Tibial artery (tissue), 4 donors: ENCODE data around the gene SOCS1.

Source experiments
- DNase-seq, 2 donors: peaks; one replicate each; pipeline ENCODE4 v3.0.0-alpha.2; 2019
- H3K27ac ChIP-seq, 2 donors: fragments of 200-600 bp; sonication (generic) in 1 of 2; 1 replicate in 1 of 2; 2 replicates in 1 of 2; pipeline ENCODE4 v1.5.1; 2018 to 2019; ENCODE audit warnings: mild to moderate bottlenecking in 1 of 2
- H3K27me3 ChIP-seq, 2 donors: fragments of 200-600 bp; sonication (generic) in 1 of 2; one replicate each; pipeline versions ENCODE4 v1.5.1 to v1.6.0; 2016 to 2019
- H3K36me3 ChIP-seq, 3 donors: fragments of 200-600 bp; sonication (generic) in 2 of 3; one replicate each; pipeline ENCODE4 v1.5.1; 2016 to 2019; ENCODE audit warnings: mild to moderate bottlenecking in 2 of 3
- H3K4me1 ChIP-seq, 4 donors: fragments of 200-600 bp; sonication (generic) in 2 of 4; 1 replicate in 3 of 4; 2 replicates in 1 of 4; pipeline ENCODE4 v1.5.1; 2016 to 2019
- H3K4me3 ChIP-seq, 2 donors: fragments of 200-600 bp; sonication (generic) in 1 of 2; 1 replicate in 1 of 2; 2 replicates in 1 of 2; pipeline ENCODE4 v1.5.1; 2018 to 2019; ENCODE audit warnings: mild to moderate bottlenecking in 2 of 2
- H3K9me3 ChIP-seq, 3 donors: fragments of 200-600 bp; sonication (generic) in 1 of 3; one replicate each; pipeline ENCODE4 v1.5.1; 2016 to 2019
- CTCF ChIP-seq, 2 experiments: fragments of 200-600 bp in 1 of 2; fragments of 450-650 bp in 1 of 2; IDR thresholded peaks; one replicate each; pipeline ENCODE4 v1.5.1; 2017 to 2019; ENCODE audit warnings: antibody characterized with exemption in 2 of 2, mild to moderate bottlenecking in 1 of 2, moderate library complexity in 1 of 2
- intact Hi-C: fragments of 100-400 bp; cut with DNase I; formaldehyde crosslinking; loops from one replicate; pipeline ENCODE4 v1.15.0; 2023; ENCODE audit warnings: low total_unique reads

The SOCS1 gene

GRCh38 chr16:11234884-11235702 lies 20.9 kb downstream of the SOCS1 start:
- Histone ChIP-seq H3K9me3 (no peaks in the 10 kb centered on the region), H3K36me3 (no peaks in the 10 kb centered on the region), H3K27me3 (peaks cover 0 to 3% of the 10 kb centered on the region in 2 donors), H3K4me1 (peaks cover 0 to 8% (median 0%) of the 10 kb centered on the region in 4 donors), H3K4me3 (no peak overlapping the region), H3K27ac (no peak overlapping the region)
- no peak for DNase-seq
- intact Hi-C loops: no loop called here
- TF ChIP-seq CTCF (IDR thresholded peaks at IDR 0.05): no peak

GRCh38 chr16:11233727-11234376 lies 22.2 kb downstream of the SOCS1 start:
- no peak overlapping the region for H3K4me3 ChIP-seq
- no peak overlapping the region for H3K27ac ChIP-seq

GRCh38 chr16:11232852-11233726 lies 22.9 kb downstream of the SOCS1 start:
- H3K4me3 ChIP-seq: no peak overlapping the region

More at GRCh38 chr16:11233727-11234376, 22.2 kb downstream of the SOCS1 start:
- Histone ChIP-seq H3K27me3 (peaks cover 0 to 3% of the 10 kb centered on the region in 2 donors), H3K9me3 (no peaks in the 10 kb centered on the region), H3K36me3 (no peaks in the 10 kb centered on the region), H3K4me1 (peaks cover 0 to 9% (median 0%) of the 10 kb centered on the region in 4 donors)
- intact Hi-C loops: no loop called here
- no peak for TF ChIP-seq CTCF (IDR thresholded peaks at IDR 0.05)
- DNase-seq: no peak

GRCh38 chr16:11232302-11232851 lies 23.6 kb downstream of the SOCS1 start:
- intact Hi-C loops: no loop called here
- H3K27me3 ChIP-seq: peaks cover 0 to 3% of the 10 kb centered on the region in 2 donors
- no peak for TF ChIP-seq CTCF (IDR thresholded peaks at IDR 0.05)
- H3K4me1 ChIP-seq: peaks cover 0 to 9% (median 0%) of the 10 kb centered on the region in 4 donors
- no peaks in the 10 kb centered on the region for H3K9me3 ChIP-seq
- no peaks in the 10 kb centered on the region for H3K36me3 ChIP-seq
- no peak for DNase-seq
- no peak overlapping the region for H3K27ac ChIP-seq
- H3K4me3 ChIP-seq: no peak overlapping the region

More at GRCh38 chr16:11232852-11233726, 22.9 kb downstream of the SOCS1 start:
- TF ChIP-seq CTCF (IDR thresholded peaks at IDR 0.05): no peak
- intact Hi-C loops: no loop called here
- H3K36me3 ChIP-seq: no peaks in the 10 kb centered on the region
- no peaks in the 10 kb centered on the region for H3K9me3 ChIP-seq
- H3K27ac ChIP-seq: no peak overlapping the region
- DNase-seq: peak in 1 of 2 donors; percentile 24
- peaks cover 0 to 3% of the 10 kb centered on the region in 2 donors for H3K27me3 ChIP-seq
- H3K4me1 ChIP-seq: peaks cover 0 to 9% (median 0%) of the 10 kb centered on the region in 4 donors

- H3K9me3 ChIP-seq: no peaks in the 10 kb centered on the region
- no peak overlapping the region for H3K27ac ChIP-seq
- H3K27me3 ChIP-seq: peaks cover 0 to 3% of the 10 kb centered on the region in 2 donors
- no peak for DNase-seq
- H3K36me3 ChIP-seq: no peaks in the 10 kb centered on the region
- H3K4me1 ChIP-seq: peaks cover 0 to 9% (median 0%) of the 10 kb centered on the region in 4 donors
- intact Hi-C loops: no loop called here
- TF ChIP-seq CTCF (IDR thresholded peaks at IDR 0.05): no peak
- no peak overlapping the region for H3K4me3 ChIP-seq
Measured at GRCh38 chr16:11231367-11231970, 24.5 kb downstream of the SOCS1 start.
